Measurements from ENCODE around the gene SLC5A5.

SLC5A5 gene

DNA sequence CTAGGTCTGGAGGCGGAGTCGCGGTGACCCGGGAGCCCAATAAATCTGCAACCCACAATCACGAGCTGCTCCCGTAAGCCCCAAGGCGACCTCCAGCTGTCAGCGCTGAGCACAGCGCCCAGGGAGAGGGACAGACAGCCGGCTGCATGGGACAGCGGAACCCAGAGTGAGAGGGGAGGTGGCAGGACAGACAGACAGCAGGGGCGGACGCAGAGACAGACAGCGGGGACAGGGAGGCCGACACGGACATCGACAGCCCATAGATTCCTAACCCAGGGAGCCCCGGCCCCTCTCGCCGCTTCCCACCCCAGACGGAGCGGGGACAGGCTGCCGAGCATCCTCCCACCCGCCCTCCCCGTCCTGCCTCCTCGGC is at the start of gene SLC5A5:
Gene SLC5A5, plus strand, starts transcription at position 68 of the 373 bp plus-strand sequence. CDS start 375 bp downstream, outside the sequence.
- DNase-seq = peak in 1 of 3 donors; percentile 30

- no peak for DNase-seq
Measured at GRCh38 chr19:17824339-17824738, 47.4 kb upstream of the SLC5A5 start.

DNA sequence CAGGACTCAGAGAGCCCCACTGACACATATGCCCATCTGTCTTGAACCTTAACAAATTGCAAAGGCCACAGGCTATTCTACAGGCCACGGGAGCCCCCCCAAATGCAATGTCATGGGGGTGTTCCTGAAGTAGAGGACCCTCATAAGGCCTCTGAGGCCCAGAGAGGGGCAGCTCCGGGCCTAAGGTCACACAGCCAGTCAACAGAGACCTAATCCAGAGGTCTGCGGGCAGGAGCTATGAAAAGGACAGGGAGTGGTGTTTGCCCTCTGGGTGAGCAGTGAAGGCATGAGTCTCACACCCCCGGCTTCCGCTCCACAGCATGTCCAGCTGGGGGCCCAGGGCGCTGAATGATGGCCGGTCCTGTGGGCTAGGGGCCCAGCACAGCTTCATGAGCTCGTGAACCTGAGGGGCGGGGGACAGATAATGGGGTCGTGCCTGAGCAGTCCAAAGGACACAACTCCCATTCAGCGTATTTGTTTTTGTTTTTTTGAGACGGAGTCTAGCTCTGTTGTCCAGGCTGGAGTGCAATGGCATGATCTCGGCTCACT is 45.2 kb upstream of the SLC5A5 start:
- no peak for DNase-seq

GRCh38 chr19:17829855-17830566 is 41.7 kb upstream of the SLC5A5 start:
- DNase-seq = no peak

DNA sequence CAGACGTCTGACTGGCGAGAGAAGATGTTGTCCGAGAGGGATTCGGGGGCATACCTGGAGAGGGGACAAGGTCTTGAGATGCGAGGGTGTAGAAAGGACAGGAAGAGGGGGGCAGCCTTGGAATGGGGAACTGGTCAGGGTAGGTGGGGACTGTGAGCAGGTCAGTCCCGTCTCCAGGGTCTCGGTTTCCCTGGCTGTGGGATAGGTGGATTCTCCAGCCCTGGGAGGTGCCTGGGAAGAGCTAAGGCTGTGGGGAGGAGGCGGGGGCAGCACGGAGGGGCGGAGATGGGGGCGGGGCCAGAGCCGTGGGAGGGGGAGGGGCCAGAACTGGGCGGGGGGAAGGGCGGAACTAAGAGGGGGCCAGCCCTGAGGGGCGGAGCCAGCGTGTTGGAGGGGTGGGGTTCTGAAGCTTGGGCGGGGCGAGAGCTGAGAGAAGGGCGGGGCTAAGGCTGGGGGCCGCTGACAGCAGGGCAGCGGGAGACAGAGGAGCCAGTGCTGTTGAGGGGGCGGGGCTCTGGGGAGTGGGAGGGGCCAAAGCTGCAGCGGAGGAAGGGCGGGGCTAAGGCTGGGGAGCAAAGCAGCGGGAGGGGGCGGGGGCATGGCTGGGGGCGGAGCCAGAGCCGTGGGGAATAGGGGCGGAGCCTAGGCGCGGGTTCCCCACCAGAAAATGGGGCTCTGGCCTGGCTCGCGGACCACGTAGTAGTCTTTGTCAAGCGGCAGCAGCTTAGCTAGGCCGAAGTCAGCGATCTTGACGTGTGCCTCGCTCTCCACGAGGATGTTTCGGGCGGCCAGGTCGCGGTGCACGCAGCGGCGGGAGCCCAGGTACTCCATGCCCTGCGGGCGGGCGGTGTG is 41.0 kb upstream of the SLC5A5 start:
- DNase-seq = peak in 1 of 3 donors; percentile 35

- DNase-seq = no peak
Measured at GRCh38 chr19:17831419-17831888, 40.3 kb upstream of the SLC5A5 start.

DNA sequence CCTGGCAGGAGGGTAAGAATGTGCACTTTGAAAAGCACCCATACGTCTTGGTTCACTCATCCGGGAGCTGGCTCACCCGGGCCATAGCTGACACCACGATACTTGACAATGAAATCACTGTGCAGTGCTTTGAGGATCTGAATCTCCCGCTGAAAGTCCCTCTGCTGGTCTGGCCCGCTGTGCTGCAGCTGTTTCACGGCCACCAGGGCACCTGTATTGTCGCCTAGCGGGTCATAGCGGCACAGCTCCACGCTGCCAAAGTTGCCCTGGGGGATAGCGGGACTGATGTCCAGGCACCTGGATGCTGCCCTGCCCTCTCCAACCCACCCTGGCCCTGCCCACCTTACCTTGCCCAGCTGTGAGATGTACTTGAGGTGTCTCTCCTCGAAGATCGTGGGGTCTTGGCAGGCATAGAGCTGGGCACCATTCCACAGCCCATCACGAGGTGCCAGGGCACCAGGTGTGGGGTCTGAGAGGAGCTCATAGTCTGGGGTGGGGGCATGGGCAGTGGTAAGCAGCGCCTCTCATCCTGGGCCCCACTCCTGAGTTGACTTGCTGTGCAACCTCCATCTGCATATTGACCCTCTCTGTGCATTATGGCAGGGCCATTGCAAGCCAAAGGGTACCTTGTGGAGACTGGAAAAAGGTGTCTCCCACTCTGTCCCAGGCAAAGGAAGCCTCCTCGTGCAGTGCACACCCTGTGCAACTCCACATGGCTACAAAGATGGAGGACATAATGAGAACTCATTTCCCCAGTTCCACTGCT is 39.1 kb upstream of the SLC5A5 start:
- no peak for DNase-seq

- no peak for DNase-seq
Measured at GRCh38 chr19:17834350-17835181, 37.2 kb upstream of the SLC5A5 start.

DNA sequence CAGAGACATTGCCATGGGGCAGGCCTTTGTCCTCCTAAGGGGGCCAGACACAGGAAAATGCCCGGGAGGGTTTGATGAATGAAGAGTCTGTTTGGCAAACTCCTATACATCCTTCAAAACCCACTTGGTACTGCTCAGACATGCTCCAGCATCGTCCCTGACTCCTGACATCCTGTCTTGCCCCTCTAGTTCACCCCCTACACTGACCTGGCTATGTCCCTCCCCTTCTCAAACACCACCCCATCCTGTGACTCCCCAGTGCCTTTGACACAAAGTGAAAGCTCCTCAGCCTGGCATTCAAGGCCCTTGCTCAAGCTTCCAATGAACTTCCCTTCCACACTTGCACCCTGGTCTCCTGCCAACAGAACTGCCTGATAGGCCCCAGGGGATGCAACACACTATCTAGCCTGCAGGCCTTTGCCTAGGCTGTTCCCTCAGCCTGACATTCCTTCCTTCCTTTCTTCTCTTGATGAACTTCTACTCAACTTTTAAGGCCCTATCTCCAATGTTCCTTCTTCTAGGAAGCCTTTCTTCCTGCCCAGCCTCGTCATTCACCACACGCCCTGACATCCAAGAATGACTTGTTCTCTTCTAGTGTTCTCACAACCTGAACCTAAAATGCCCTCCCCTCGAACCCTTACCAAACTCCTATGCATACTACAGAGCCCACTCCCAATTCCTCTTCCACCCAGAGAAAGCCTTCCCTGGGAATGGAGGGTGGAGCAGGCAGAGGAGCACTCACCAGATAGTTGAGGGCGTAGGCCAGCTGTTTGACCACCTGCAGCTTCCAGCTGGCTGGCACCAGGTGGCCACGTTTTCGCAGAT is 36.4 kb upstream of the SLC5A5 start:
- DNase-seq = no peak

DNA sequence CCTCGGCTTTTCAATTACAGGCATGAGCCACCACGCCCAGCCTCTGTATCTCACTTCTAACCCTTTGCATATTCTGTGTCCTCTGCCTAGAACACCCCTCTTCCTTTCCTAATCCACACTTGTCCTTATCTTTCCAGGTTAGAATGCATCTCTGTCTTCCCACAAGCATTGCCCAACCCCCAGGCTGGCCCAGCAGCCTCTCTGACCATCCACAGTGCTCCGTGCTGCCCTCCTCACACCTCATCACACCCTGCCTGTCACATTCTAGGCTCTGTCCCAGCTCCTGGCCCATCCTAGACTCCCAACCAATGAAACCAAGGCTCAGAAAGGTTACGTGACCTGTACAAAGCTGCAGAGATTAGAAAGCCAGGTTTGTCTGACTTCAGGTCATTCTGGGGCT is 35.2 kb upstream of the SLC5A5 start:
- no peak for DNase-seq

- DNase-seq = peak; percentile 17 to 34 (median 29)
Measured at GRCh38 chr19:17837972-17838371, 33.8 kb upstream of the SLC5A5 start.

DNA sequence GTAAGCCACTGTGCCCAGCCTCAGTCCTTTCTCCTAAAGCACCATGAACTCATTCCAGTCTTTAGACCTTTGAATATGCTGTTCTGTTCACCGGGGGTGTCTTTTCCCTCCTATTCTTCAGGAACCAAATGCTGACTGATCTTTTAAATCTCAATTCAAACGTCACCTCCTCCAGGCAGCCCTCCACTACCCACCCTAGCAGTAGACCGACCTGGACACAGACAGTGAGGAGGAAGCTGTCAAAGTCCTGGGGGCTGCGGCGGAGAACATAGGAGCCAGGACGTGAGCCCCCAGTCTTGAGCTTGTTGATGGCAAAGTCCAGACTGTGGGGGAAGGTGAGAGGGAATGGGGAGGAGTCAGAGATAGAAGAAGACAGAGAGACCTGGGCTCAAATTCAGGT is 31.7 kb upstream of the SLC5A5 start:
- DNase-seq = no peak

- no peak for DNase-seq
Measured at GRCh38 chr19:17841371-17841809, 30.4 kb upstream of the SLC5A5 start.

DNA sequence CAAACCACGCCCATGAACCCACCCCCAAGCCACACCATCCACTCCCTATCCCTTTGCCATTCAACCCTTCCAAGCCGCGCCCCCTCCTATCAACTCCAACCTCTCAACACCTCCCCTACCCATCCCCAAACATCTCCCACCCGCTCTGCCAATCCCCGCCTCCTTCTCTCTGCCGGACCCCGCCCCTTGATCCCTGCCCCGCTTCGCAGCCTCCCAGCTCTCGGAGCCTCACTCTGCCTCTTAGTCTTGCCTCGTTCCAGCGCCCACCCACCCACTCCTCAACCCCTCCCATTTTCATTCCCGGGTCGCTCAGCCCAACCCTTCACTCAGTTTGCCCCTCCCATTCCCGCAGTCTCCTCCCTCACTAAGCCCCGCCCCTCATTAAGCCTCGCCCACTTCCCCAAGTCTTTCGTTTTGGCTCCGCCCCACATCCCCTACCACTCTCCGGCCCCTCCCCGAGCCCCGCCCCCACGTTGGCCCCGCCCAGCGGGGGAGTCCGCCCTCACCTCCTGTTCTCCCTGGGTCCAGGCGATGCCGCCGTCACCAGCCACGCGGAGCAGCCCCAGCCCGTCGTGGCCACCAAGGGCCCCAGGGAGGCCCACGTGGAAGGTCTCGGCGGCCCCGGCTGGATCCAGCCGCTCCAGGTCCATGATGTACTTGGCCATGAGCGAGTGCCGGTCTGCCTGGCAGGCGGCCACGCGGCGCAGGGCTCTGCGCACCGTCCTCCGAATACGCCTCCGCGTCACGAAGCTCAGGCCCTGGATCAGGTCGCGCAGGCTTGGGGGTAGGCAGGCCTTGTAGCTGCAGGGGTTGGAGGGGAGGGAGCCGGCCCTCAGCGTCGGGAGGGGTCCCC is 29.7 kb upstream of the SLC5A5 start:
- DNase-seq = peak; percentile 31 to 55 (median 33)

DNA sequence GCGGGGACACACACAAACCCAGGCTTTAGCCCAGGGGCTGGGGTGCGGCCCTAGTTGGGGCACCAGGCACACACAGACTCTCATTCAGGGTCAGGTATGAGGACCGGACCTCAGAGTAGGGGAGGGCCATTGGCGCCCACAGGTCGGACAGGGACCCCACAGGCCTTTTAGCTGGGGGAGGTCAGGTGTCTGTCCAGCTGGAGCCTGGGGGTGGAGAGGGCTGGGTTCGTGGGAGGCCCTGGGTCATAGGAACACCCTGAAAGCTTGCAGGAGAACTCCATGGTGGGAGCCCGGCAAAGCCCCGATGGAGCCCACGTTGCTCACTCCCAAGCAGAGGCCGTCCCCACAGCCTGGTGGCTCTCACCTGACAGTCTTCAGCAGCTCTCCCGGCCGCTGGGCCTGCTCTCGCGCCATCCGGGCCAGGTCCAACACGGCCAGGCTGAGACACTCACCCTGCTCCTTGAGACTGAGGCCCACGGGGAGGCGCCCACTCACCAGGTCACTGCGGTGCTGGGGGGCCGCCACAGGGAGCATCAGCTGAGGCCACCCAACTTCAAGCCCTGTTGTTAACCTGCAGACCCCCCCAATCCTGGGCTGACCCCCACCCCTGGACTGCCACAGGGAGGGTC is 29.0 kb upstream of the SLC5A5 start:
- no peak for DNase-seq

DNA sequence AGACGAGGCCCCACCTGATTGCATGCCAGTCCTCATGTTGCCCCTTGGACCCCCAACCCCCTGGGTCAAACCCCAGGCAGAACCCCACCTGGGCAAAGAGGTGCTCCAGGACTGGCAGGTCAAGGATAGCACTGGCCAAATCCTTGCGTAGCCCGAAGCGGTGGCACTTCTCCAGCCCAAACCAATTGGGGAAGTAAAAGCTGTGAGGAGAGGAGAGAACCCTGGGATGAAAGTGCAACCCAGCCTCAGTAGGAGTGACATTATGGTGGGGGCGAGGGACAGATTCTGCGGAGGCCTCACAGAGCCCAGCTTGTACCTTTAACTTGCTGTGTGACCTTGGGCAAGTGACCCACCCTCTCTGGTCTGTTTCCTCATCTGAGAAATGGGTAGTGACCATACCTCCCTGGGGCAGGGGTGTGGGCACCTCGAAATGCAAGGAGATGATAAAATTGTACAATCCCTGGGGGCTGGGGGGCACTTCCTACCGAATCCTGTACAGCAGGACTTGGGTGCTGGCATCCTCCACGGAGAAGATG is 28.4 kb upstream of the SLC5A5 start:
- peak in 2 of 3 donors; percentile 23 to 33 for DNase-seq

- DNase-seq = no peak
Measured at GRCh38 chr19:17843908-17844490, 27.7 kb upstream of the SLC5A5 start.

DNA sequence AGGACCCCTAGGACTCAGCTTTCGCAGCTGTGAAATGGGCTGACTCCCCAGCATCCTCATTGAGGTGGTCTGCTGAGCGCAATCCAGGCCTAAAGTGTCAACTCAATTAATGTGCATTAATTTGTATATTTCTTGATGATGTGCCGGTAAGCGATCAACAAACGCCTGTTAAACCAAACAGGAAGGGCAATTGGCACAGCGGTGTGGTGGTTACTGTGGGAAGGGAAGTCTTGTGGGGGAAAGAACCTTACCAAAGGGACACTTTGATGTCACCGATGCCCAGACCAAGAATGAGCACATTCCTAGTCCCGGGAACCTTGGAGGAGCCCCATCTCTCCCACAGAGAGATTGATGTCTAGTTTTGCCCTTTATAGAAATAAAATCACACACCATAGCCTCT is 25.6 kb upstream of the SLC5A5 start:
- peak in 2 of 3 donors; percentile 27 to 29 for DNase-seq

Data from suppressor macrophage treated with lipopolysaccharide for 1 hour (primary cell).